Neural cell (in vitro differentiated cells): ENCODE data around the gene RPUSD1. TPM values are rescaled to one million over a fixed set of nuclear protein-coding genes. Genes with fewer than 3 reads are reported as not detected.

Experiments used
- H2AFZ ChIP-seq: fragments of 200-600, 300-800 bp; sonication (generic), shearing (Covaris generic); 2 replicates; pipeline ENCODE4 v1.6.0; 2014; ENCODE audit warnings: low read depth, mild to moderate bottlenecking, antibody characterized with exemption, low read length, moderate library complexity
- H3F3A ChIP-seq: fragments of 200-600 bp; shearing (Covaris generic); 2 replicates; pipeline ENCODE4 v1.6.1; 2016; ENCODE audit warnings: mild to moderate bottlenecking, moderate library complexity, mixed read lengths, antibody characterized with exemption, low read length; ENCODE audit not compliant: insufficient read depth, poor library complexity, severe bottlenecking
- H3K27ac ChIP-seq: fragments of 200-600, 300-800 bp; sonication (generic), shearing (Covaris generic); 2 replicates; pipeline ENCODE4 v1.5.1; 2014; ENCODE audit warnings: mild to moderate bottlenecking, low read length, moderate library complexity
- H3K27me3 ChIP-seq: fragments of 300-800, 200-600 bp; sonication (generic), shearing (Covaris generic); 2 replicates; pipeline ENCODE4 v1.6.0; 2014; ENCODE audit warnings: mild to moderate bottlenecking, low read depth, low read length, moderate library complexity; ENCODE audit not compliant: insufficient read depth
- H3K36me3 ChIP-seq: fragments of 300-800, 200-600 bp; sonication (generic), shearing (Covaris generic); 2 replicates; pipeline ENCODE4 v1.5.1; 2014; ENCODE audit warnings: mild to moderate bottlenecking, antibody characterized with exemption, low read length, moderate library complexity; ENCODE audit not compliant: insufficient read depth
- H3K4me2 ChIP-seq: fragments of 300-800, 200-600 bp; sonication (generic), shearing (Covaris generic); 2 replicates; pipeline ENCODE4 v1.6.0; 2014; ENCODE audit warnings: mild to moderate bottlenecking, low read length
- H3K4me3 ChIP-seq: fragments of 300-800, 200-600 bp; sonication (generic), shearing (Covaris generic); 2 replicates; pipeline ENCODE4 v1.5.1; 2014; ENCODE audit warnings: mild to moderate bottlenecking, low read length, moderate library complexity
- H3K79me2 ChIP-seq: fragments of 200-600 bp; shearing (Covaris generic); replicated peaks from 2 replicates; pipeline ENCODE4 v1.6.0; 2014; ENCODE audit warnings: mild to moderate bottlenecking, low read length, moderate library complexity; ENCODE audit not compliant: insufficient read depth
- H3K9ac ChIP-seq: fragments of 300-800, 200-600 bp; sonication (generic), shearing (Covaris generic); 2 replicates; pipeline ENCODE4 v1.6.1; 2016; ENCODE audit warnings: mild to moderate bottlenecking, low read length, mixed read lengths
- H3K9me2 ChIP-seq: fragments of 200-600 bp; shearing (Covaris generic); 2 replicates; pipeline ENCODE4 v1.6.1; 2016; ENCODE audit warnings: mild to moderate bottlenecking, low read length, mixed read lengths; ENCODE audit not compliant: insufficient read depth
- H3K9me3 ChIP-seq: fragments of 200-600, 300-800 bp; sonication (generic), shearing (Covaris generic); 2 replicates; pipeline ENCODE4 v1.6.1; 2016; ENCODE audit warnings: mild to moderate bottlenecking, mixed run types, low read length, moderate library complexity, mixed read lengths
- H4K20me1 ChIP-seq: fragments of 200-600 bp; shearing (Covaris generic); 2 replicates; pipeline ENCODE4 v1.6.1; 2016; ENCODE audit warnings: mild to moderate bottlenecking, mixed run types; ENCODE audit not compliant: insufficient read depth
- EP300 ChIP-seq: fragments of 450-650 bp; conservative IDR thresholded peaks from 2 replicates; pipeline ENCODE4 v1.6.1; 2014; ENCODE audit warnings: antibody characterized with exemption, mild to moderate bottlenecking, moderate library complexity; ENCODE audit not compliant: poor library complexity, severe bottlenecking
- EZH2 ChIP-seq: fragments of 200-600, 300-800 bp; shearing (Covaris generic), sonication (generic); IDR thresholded peaks from 2 replicates; pipeline ENCODE4 v1.6.1; 2014; ENCODE audit warnings: antibody characterized with exemption, low read length, borderline replicate concordance, mild to moderate bottlenecking; ENCODE audit not compliant: insufficient read depth, poor library complexity, severe bottlenecking
- MXI1 ChIP-seq: fragments of 450-650 bp; conservative IDR thresholded peaks from 2 replicates; pipeline ENCODE4 v1.6.1; 2014; ENCODE audit warnings: antibody characterized with exemption, mild to moderate bottlenecking; ENCODE audit not compliant: poor library complexity, severe bottlenecking
- POLR2AphosphoS5 ChIP-seq: IDR thresholded peaks from 2 replicates; pipeline ENCODE4 v1.6.1; 2012
- RAD21 ChIP-seq: fragments of 450-650 bp; conservative IDR thresholded peaks from 2 replicates; pipeline ENCODE4 v1.6.1; 2014; ENCODE audit warnings: antibody characterized with exemption, mild to moderate bottlenecking, moderate library complexity
- SMC3 ChIP-seq: fragments of 450-650 bp; conservative IDR thresholded peaks from 2 replicates; pipeline ENCODE4 v1.6.1; 2014; ENCODE audit warnings: antibody characterized with exemption, mild to moderate bottlenecking, moderate library complexity; ENCODE audit not compliant: poor library complexity
- TAF1 ChIP-seq: IDR thresholded peaks from 2 replicates; pipeline ENCODE4 v1.6.1; 2012; ENCODE audit warnings: low read depth
- polyA plus RNA-seq: library from polyadenylated mRNA; depleted of rRNA; stranded (reverse); fragments of >200 nt; gene quantifications from 2 replicates; pipeline ENCODE4 v1.2.3, GENCODE V29; 2014
- TF ChIP-seq, protein P1 (sequence below): IDR thresholded peaks from 2 replicates; pipeline ENCODE4 v1.6.1; 2012; ENCODE audit warnings: borderline replicate concordance
- TF ChIP-seq, protein P2 (sequence below): fragments of 450-650 bp; IDR thresholded peaks from 2 replicates; pipeline ENCODE4 v1.5.1; 2014; ENCODE audit warnings: antibody characterized with exemption, mild to moderate bottlenecking, moderate library complexity; ENCODE audit not compliant: poor library complexity, severe bottlenecking

The RPUSD1 gene
- polyA plus RNA-seq, 1 donor from 2014 or later = 42.4 TPM

- Histone ChIP-seq H4K20me1 (no peaks in the 10 kb centered on the region), H3K27ac (no peak overlapping the region), H3K79me2 (no peaks in the 10 kb centered on the region), H3K9ac (no peak overlapping the region), H3F3A (no peaks in the 10 kb centered on the region), H3K9me3 (no peaks in the 10 kb centered on the region), H3K4me2 (no peak overlapping the region), H3K36me3 (no peaks in the 10 kb centered on the region), H2AFZ (no peak overlapping the region), H3K27me3 (peaks cover 15% of the 10 kb centered on the region), H3K4me3 (no peak overlapping the region), H3K9me2 (no peaks in the 10 kb centered on the region)
- TF ChIP-seq EP300 = no peak
- TF ChIP-seq SMC3 = no peak
- no peak for TF ChIP-seq TAF1
- no peak for TF ChIP-seq RAD21
- TF ChIP-seq MXI1 = no peak
- TF ChIP-seq, protein P1, sequence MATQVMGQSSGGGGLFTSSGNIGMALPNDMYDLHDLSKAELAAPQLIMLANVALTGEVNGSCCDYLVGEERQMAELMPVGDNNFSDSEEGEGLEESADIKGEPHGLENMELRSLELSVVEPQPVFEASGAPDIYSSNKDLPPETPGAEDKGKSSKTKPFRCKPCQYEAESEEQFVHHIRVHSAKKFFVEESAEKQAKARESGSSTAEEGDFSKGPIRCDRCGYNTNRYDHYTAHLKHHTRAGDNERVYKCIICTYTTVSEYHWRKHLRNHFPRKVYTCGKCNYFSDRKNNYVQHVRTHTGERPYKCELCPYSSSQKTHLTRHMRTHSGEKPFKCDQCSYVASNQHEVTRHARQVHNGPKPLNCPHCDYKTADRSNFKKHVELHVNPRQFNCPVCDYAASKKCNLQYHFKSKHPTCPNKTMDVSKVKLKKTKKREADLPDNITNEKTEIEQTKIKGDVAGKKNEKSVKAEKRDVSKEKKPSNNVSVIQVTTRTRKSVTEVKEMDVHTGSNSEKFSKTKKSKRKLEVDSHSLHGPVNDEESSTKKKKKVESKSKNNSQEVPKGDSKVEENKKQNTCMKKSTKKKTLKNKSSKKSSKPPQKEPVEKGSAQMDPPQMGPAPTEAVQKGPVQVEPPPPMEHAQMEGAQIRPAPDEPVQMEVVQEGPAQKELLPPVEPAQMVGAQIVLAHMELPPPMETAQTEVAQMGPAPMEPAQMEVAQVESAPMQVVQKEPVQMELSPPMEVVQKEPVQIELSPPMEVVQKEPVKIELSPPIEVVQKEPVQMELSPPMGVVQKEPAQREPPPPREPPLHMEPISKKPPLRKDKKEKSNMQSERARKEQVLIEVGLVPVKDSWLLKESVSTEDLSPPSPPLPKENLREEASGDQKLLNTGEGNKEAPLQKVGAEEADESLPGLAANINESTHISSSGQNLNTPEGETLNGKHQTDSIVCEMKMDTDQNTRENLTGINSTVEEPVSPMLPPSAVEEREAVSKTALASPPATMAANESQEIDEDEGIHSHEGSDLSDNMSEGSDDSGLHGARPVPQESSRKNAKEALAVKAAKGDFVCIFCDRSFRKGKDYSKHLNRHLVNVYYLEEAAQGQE = no peak
- TF ChIP-seq, protein P2, sequence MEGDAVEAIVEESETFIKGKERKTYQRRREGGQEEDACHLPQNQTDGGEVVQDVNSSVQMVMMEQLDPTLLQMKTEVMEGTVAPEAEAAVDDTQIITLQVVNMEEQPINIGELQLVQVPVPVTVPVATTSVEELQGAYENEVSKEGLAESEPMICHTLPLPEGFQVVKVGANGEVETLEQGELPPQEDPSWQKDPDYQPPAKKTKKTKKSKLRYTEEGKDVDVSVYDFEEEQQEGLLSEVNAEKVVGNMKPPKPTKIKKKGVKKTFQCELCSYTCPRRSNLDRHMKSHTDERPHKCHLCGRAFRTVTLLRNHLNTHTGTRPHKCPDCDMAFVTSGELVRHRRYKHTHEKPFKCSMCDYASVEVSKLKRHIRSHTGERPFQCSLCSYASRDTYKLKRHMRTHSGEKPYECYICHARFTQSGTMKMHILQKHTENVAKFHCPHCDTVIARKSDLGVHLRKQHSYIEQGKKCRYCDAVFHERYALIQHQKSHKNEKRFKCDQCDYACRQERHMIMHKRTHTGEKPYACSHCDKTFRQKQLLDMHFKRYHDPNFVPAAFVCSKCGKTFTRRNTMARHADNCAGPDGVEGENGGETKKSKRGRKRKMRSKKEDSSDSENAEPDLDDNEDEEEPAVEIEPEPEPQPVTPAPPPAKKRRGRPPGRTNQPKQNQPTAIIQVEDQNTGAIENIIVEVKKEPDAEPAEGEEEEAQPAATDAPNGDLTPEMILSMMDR = no peak
- TF ChIP-seq EZH2 = no peak
- TF ChIP-seq POLR2AphosphoS5 = no peak
These were observed 15.5 kb upstream of the RPUSD1 start for GRCh38 chr16:803754-804080.

- no peaks in the 10 kb centered on the region for H3K9me2 ChIP-seq
- no peaks in the 10 kb centered on the region for H3F3A ChIP-seq
- H4K20me1 ChIP-seq = no peaks in the 10 kb centered on the region
- H3K27ac ChIP-seq = no peak overlapping the region
- H3K36me3 ChIP-seq = no peaks in the 10 kb centered on the region
- no peak overlapping the region for H3K4me2 ChIP-seq
- H3K4me3 ChIP-seq = no peak overlapping the region
- TF ChIP-seq EP300 = no peak
- no peak for TF ChIP-seq SMC3
- TF ChIP-seq, protein P2 = no peak
- no peak for TF ChIP-seq POLR2AphosphoS5
- TF ChIP-seq, protein P1 = no peak
- no peak for TF ChIP-seq RAD21
- no peak for TF ChIP-seq TAF1
- TF ChIP-seq MXI1 = no peak
- no peaks in the 10 kb centered on the region for H3K79me2 ChIP-seq
- H3K27me3 ChIP-seq = peaks cover 15% of the 10 kb centered on the region
- no peaks in the 10 kb centered on the region for H3K9me3 ChIP-seq
- H2AFZ ChIP-seq = no peak overlapping the region
- no peak overlapping the region for H3K9ac ChIP-seq
These were observed 15.0 kb upstream of the RPUSD1 start for GRCh38 chr16:802914-803753.
